ENCODE measurements around the gene CEP350. TPM values are rescaled to one million over a fixed set of nuclear protein-coding genes. Genes with fewer than 3 reads are reported as not detected.

CEP350 gene
- total and polyA plus RNA-seq, 2 of the 13 experiments (the other 11 are each of a cell fraction or from before 2014, with no cell fraction given), result 7.6 to 35.9 TPM

DNA sequence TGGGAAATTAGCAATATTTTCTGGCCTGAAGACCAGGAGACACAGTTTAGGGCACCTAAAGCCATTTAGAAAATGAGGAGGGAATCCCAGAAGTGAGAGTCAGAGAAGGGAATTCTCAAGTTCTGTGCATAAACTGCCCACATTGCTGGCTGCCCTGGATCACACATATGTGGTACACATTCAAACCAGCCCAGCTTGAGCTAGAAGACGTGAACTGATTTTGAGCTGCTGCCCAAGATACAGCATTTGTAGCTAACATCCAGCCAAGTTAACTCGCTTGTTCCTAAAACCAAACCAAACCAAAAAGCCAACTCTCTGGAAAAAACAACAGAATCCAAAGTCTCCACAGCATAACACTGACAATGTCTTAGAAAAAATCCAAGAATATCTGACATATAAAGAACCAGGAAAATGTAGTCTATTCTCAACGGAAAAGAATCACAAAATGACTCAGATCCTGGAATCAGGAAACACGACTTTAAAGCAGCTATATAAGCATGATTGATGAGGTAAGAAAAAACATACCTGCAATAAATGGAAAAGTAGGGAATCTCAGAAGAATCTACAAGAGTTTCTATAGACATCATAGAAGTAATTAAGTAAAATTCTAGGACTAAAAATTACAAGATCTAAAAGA, 181.8 kb downstream of the CEP350 start:
- in situ Hi-C loops (cut with HindIII; ENCODE audit: extremely low pct_ligation_motif_present, low pct_unique_long_range_greater_than_20kb), result no loop called here
- Histone ChIP-seq H3K27me3 (ENCODE audit: control insufficient read depth in 1 of 2, insufficient read depth in 2 of 2, low read length in 2 of 2) (peaks cover 0 to 3% of the 10 kb centered on the region in 2 experiments; a peak in 3 of 5 replicates), H3K4me1 (ENCODE audit: insufficient read depth, low read length) (peaks cover 30% of the 10 kb centered on the region), H3K27ac (ENCODE audit: extremely low read length, insufficient read depth, low read length) (no peak overlapping the region), H2AFZ (ENCODE audit: low read length) (no peak overlapping the region), H3K4me2 (ENCODE audit: low read depth, low read length) (no peak overlapping the region), H3K36me3 (replicated peaks in 1 of 2; ENCODE audit: control insufficient read depth in 1 of 2, insufficient read depth in 2 of 2, low read length in 2 of 2) (no peaks in the 10 kb centered on the region), H3K9ac (ENCODE audit: insufficient read depth, low read depth, low read length) (no peak overlapping the region), H3K9me3 (ENCODE audit: low read length) (no peaks in the 10 kb centered on the region), H3K4me3 (replicated peaks in 1 of 3; ENCODE audit: insufficient read depth in 1 of 3, low read depth in 2 of 3, low read length in 3 of 3) (no peak overlapping the region), H4K20me1 (ENCODE audit: insufficient read depth, low read length) (no peaks in the 10 kb centered on the region), H3K79me2 (ENCODE audit: insufficient read depth, low read length) (no peaks in the 10 kb centered on the region)
- intact Hi-C loops (cut with micrococcal nuclease; ENCODE audit: unreplicated experiment), result no loop called here
- ChIA-PET POLR2A (no interaction called here), CTCF (ENCODE audit: low intra/inter-chr PET ratio, low total read pairs) (no interaction called here)
- DNase-seq (ENCODE audit: low spot score), result no peak
- TF ChIP-seq LCORL (IDR thresholded peaks at IDR 0.05) (no peak), LCORL (CRISPR knock-in tag; IDR thresholded peaks at IDR 0.05) (no peak), HDAC6 (IDR thresholded peaks at IDR 0.05; ENCODE audit: low read depth, low read length) (no peak), ZFP1 (CRISPR knock-in tag; IDR thresholded peaks at IDR 0.05) (no peak), ZNF766 (CRISPR knock-in tag; IDR thresholded peaks at IDR 0.05; ENCODE audit: borderline replicate concordance) (no peak), GLI4 (CRISPR knock-in tag; IDR thresholded peaks at IDR 0.05; ENCODE audit: borderline replicate concordance) (no peak), ZNF674 (CRISPR knock-in tag; IDR thresholded peaks at IDR 0.05; ENCODE audit: low read depth) (no peak), KDM1A (CRISPR knock-in tag; IDR thresholded peaks at IDR 0.05) (no peak), NR2F2 (IDR thresholded peaks at IDR 0.05; ENCODE audit: borderline replicate concordance, low read depth) (no peak)
- FAIRE-seq, result no peak
- 10% methylated on average over 4 of the region's 4 CpGs for WGBS (ENCODE audit: low lambda C conversion rate)
- no TSS peak for BruUV-seq (replicated peaks)
- no peak for ATAC-seq

DNA sequence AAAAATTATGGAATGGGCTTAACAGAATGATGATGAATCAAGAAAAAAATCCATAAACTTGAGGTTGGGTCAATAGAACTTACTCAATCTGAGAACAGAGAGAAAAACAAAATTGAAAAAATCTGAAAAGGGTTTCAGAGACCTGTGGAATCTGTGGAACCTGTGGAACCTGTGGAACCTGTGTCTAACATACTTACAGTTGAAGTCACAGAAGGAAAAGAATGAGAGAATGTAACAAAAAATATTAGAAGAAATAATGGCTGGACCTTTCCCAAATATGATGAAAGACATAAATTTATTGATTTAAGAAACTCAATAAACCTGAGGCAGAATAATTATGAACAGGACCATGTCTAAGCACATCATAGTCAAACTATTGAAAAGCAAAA, 182.4 kb downstream of the CEP350 start:
- H3K79me2 ChIP-seq (ENCODE audit: insufficient read depth, low read length), result no peaks in the 10 kb centered on the region
- FAIRE-seq, result no peak
- intact Hi-C loops (cut with micrococcal nuclease; ENCODE audit: unreplicated experiment), result no loop called here
- TF ChIP-seq AGO2 (optimal IDR thresholded peaks at IDR 0.05; ENCODE audit: low read depth, low read length) (no peak), ZNF709 (CRISPR knock-in tag; IDR thresholded peaks at IDR 0.05) (peak; percentile 55; the same call in 1 of the 2 replicates), IRF2 (CRISPR knock-in tag; IDR thresholded peaks at IDR 0.05) (no peak), CSRNP1 (CRISPR knock-in tag; IDR thresholded peaks at IDR 0.05) (no peak)
- no peak overlapping the region for H3K4me3 ChIP-seq (replicated peaks in 1 of 3; ENCODE audit: insufficient read depth in 1 of 3, low read depth in 2 of 3, low read length in 3 of 3)
- no peaks in the 10 kb centered on the region for H4K20me1 ChIP-seq (ENCODE audit: insufficient read depth, low read length)
- no peak for DNase-seq (ENCODE audit: low spot score)
- H3K27ac ChIP-seq (ENCODE audit: extremely low read length, insufficient read depth, low read length), result no peak overlapping the region
- no peak for ATAC-seq
- no peaks in the 10 kb centered on the region for H3K36me3 ChIP-seq (replicated peaks in 1 of 2; ENCODE audit: control insufficient read depth in 1 of 2, insufficient read depth in 2 of 2, low read length in 2 of 2)
- H3K27me3 ChIP-seq (ENCODE audit: control insufficient read depth in 1 of 2, insufficient read depth in 2 of 2, low read length in 2 of 2), result peaks cover 0 to 6% of the 10 kb centered on the region in 2 experiments; a peak in 3 of 5 replicates
- H2AFZ ChIP-seq (ENCODE audit: low read length), result no peak overlapping the region
- H3K4me2 ChIP-seq (ENCODE audit: low read depth, low read length), result no peak overlapping the region
- no peak overlapping the region for H3K9ac ChIP-seq (ENCODE audit: insufficient read depth, low read depth, low read length)
- BruUV-seq (replicated peaks), result no TSS peak
- peaks cover 25% of the 10 kb centered on the region for H3K4me1 ChIP-seq (ENCODE audit: insufficient read depth, low read length)
- H3K9me3 ChIP-seq (ENCODE audit: low read length), result no peaks in the 10 kb centered on the region
- in situ Hi-C loops (cut with HindIII; ENCODE audit: extremely low pct_ligation_motif_present, low pct_unique_long_range_greater_than_20kb), result no loop called here
- ChIA-PET POLR2A (no interaction called here), CTCF (ENCODE audit: low intra/inter-chr PET ratio, low total read pairs) (no interaction called here)
